ENCODE data around the gene ZNF862. TPM values are rescaled to one million over a fixed set of nuclear protein-coding genes. Genes with fewer than 3 reads are reported as not detected.

Gene ZNF862
- total RNA-seq, 1 donor from 2014 or later, result 30.5 TPM

- intact Hi-C loops (cut with micrococcal nuclease), result no loop called here
Observed at GRCh38 chr7:149843566-149843965, 5.4 kb downstream of the ZNF862 start.

DNA sequence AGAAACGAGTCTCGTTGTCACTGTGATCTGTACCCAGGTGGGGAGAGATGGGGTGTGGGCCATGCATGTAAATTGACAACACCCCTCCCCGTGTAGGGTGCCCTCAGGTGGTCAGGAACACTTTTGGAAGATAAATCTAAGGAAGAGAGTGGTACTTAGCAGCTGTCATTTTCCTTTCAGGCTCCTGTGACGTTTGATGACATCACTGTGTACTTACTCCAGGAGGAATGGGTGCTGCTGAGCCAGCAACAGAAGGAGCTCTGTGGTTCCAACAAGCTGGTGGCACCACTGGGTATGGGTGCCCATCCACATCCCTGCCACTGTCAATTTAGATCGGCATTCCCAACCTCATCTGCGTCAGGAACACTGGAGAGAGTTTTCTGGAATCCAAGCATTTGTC lies 6.3 kb downstream of the ZNF862 start:
- intact Hi-C loops (cut with micrococcal nuclease), result no loop called here

DNA sequence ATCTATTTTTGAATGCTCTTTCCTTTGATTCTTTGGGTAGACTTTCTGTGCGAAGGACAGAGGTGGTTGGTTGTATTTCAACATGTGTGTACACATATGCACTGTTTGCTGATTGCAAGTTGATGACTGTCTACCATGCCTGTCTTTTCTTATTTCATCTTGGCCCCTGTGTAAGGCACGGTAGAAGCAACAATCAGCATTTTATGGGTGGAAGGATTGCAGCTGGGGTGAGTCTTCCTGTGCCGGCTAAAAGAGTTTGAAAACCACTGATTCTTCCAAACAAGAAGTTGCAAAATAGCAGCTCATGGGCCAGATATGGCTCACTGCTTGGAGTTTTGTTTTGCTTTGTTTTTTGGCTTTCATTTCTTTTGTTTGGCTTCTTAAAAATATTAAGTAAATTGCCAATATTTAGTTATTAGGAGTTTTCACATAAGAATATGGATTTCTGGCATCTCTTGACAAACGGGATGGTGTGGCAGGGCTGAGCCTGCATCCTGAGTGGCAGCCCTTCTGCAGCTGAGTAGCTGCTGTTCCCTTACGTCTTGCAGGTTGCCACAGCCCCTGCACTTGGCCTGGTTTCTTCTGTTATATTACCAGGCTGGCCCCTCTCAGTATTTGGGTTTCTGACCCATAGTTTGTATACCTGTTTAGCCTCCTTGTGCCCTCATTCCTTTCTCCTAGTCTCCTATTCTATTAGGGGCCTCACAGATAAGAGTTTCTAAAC lies 7.2 kb downstream of the ZNF862 start:
- intact Hi-C loops (cut with micrococcal nuclease), result no loop called here

DNA sequence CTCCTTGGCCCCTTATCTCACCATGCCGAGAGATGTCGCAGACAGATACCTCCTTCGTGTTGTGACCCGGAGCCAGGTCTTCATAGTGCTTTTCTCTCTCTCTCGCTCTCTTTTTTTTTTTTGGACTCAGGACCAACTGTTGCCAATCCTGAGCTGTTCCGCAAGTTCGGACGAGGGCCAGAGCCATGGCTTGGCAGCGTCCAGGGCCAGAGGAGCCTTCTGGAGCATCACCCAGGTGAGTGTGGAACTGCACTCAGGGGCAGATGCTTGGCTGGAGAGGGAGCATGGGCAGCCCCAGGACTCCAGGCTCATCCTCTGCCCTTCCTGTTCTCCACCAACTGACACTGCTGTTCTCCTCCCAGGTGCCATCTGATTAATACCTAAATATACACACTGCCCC lies 7.8 kb downstream of the ZNF862 start:
- intact Hi-C loops (cut with micrococcal nuclease), result no loop called here

- intact Hi-C loops (cut with micrococcal nuclease), result no loop called here
Observed at GRCh38 chr7:149846436-149847046, 8.4 kb downstream of the ZNF862 start.

GRCh38 chr7:149849174-149849573 lies 11.0 kb downstream of the ZNF862 start:
- intact Hi-C loops (cut with micrococcal nuclease), result no loop called here

DNA sequence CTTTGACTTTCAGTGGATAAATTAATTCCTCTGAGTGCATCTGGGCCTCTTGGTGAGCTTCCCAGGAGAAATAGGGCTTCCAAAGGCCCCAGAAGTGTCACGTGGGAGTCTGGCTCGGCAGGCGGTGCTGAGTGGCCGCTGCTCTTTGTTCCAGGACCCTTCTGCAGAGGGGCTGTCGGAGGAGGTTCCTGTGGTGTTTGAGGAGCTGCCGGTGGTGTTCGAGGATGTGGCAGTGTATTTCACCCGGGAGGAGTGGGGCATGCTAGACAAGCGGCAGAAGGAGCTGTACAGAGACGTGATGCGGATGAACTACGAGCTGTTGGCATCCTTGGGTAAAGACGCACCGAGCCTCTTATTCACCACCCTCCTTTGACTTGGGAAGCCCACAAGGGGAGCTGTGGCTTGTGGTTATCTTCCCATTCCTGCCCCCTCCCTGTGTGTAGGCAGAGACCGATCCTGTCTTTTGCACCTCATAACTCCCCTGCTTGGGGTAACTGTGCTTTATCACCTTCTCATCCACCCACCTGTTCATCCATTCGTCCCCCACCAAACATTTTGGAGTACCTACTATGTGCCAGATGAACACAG lies 11.9 kb downstream of the ZNF862 start:
- intact Hi-C loops (cut with micrococcal nuclease), result no loop called here

- intact Hi-C loops (cut with micrococcal nuclease), result no loop called here
Observed at GRCh38 chr7:149850716-149851115, 12.5 kb downstream of the ZNF862 start.

GRCh38 chr7:149851449-149851848 lies 13.3 kb downstream of the ZNF862 start:
- intact Hi-C loops (cut with micrococcal nuclease), result no loop called here

GRCh38 chr7:149853157-149853556 lies 15.0 kb downstream of the ZNF862 start:
- intact Hi-C loops (cut with micrococcal nuclease), result no loop called here

DNA sequence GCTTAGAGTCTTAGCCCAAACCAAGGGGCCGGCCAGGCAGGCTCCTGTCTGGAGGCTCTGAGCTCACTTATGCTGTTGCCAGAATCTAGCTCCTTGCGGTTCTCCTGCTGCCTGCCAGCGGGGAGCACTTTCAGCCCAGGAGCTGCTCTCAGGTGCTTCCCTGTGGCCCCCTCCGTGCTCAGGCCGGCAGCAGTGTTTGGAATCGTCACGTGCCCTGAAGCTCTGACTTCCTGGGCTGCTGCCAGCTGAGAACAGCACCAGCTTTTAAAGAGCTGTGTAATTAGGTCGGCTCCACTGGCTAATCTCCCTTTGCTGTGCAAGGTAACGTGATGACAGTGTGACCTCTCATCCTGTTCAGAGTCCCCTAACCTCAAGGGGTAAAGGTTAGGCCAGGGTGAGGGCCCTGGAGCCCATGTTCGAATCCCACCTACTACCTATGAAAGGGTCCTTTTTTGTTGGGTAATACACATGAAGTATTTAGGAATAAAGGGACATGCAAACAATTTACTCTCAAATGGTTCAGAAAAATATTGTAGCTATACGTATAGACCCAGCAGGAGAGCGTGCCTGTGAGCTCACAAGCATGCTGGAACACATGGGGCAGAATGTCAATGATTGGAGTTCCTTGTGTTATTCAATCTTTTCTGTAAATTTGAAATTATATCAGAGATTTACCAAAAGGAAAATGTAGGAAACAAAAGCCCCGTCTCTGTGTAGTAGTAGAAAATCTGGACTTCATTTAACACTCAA lies 16.6 kb downstream of the ZNF862 start:
- intact Hi-C loops (cut with micrococcal nuclease), result no loop called here

GRCh38 chr7:149855361-149856305 lies 17.5 kb downstream of the ZNF862 start:
- intact Hi-C loops (cut with micrococcal nuclease), result loop anchor here (1.0 to 2.0 kb wide), 2 partner anchors 15 to 17 kb away; partner anchors contain the start of gene ZNF862

DNA sequence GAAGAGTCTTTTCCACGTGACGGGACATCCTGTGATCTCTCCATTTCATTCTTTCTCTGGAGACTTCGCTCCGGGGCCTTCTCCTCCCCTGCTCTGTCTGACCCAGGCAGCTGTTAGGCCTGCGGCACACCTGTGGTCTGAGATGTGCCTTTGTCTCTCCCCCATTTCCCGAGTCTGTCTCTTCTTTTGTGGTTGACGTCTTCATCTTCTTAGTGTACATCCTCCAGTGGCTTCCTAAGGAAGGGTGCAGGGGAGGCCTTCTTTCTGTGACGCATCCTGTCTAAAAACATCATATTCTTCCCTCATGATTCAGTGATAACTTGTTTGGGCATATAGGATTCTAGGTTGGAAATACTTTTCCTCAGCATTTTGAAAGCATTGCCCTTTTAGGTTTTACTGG lies 18.4 kb downstream of the ZNF862 start:
- intact Hi-C loops (cut with micrococcal nuclease), result loop anchor here (1.0 to 2.0 kb wide), 2 partner anchors 14 to 18 kb away; partner anchors contain the start of gene ZNF862

GRCh38 chr7:149859369-149859768 lies 21.2 kb downstream of the ZNF862 start:
- intact Hi-C loops (cut with micrococcal nuclease), result no loop called here

DNA sequence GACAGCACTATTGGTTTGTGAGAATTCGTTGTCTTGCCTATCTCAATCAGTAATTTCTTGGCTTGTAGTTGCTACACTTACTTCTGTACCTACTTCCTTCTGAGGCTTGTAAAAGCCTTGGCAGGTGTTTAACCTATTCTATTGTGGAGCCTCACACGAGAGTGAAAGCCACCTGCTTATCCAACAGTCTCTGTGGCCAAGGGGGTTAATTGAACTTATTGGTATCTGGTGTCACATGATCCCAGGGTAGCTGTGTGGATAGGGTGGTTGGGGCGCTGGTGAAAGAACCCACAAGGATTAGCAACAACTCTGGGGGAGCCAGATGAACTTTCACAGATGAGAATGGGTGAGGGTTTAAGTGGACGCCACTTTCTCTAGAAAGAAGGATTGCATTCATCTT lies 21.7 kb downstream of the ZNF862 start:
- intact Hi-C loops (cut with micrococcal nuclease), result no loop called here

- intact Hi-C loops (cut with micrococcal nuclease), result no loop called here
Observed at GRCh38 chr7:149860821-149861727, 22.9 kb downstream of the ZNF862 start.

DNA sequence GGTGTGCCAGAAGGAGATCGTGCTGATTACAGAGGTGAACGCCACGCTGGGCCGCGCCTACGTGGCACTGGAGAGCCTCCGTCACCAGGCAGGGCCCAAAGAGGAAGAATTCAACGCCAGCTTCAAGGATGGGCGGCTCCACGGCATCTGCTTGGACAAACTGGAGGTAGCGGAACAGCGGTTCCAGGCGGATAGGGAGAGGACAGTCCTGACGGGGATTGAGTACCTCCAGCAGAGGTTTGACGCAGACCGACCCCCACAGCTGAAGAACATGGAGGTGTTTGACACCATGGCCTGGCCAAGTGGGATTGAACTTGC lies 23.5 kb downstream of the ZNF862 start:
- intact Hi-C loops (cut with micrococcal nuclease), result no loop called here

- intact Hi-C loops (cut with micrococcal nuclease), result no loop called here
Observed at GRCh38 chr7:149862156-149862555, 24.0 kb downstream of the ZNF862 start.

DNA sequence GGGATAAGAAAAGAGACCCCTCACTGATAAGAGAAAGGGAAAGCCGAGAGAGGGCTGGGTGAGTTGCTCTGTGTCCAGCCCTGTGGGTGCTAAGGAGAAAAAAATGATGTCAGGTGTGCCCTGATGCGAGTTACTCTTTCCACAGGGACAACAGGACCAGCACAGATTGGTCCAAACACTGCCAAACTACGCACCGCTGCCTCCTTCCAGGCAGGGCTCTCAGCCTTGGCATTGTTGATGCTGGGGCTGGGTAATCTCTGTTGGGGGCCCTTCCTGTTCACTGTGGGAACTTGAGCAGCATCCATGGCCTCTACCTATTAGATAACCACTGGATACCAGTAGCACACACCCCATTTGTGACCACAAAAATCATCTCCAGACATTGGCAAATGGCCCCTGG lies 25.3 kb downstream of the ZNF862 start:
- intact Hi-C loops (cut with micrococcal nuclease), result no loop called here

DNA sequence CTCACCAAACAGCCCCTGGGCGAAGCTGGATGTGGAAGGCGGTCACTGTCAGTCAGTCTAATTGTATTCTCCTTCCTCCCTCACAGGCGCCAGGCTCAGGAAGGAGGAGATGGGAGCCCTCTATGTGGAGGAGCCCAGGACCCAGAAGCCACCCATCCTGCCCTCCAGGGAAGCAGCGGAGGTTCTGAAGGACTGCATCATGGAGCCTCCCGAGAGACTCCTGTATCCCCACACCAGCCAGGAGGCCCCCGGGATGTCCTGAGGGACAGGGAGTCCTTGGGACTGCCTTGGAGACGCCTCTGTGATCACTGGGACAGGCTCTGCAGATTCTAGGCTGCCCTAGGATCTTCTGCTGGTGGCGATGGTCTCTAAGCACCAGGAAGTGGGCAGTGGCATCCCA lies 25.8 kb downstream of the ZNF862 start:
- intact Hi-C loops (cut with micrococcal nuclease), result loop anchor here (2.0 kb wide), 1 partner anchor 97 kb away; no protein-coding TSS in a partner anchor

Measured in T-helper 1 cell treated with Interleukin-12 subunit alpha and Interleukin-12 subunit beta and Interleukin-4 antibody, amounts not matched to agents 30 ng/mL and 1 ng/mL, for 36 hours (primary cell).